Spinal cord (tissue), 10 donors: ENCODE data around the gene LRRC37A3. TPM values are rescaled to one million over a fixed set of nuclear protein-coding genes. Genes with fewer than 3 reads are reported as not detected.
"Not testable (repeated sequence)": the region's sequence is repeated elsewhere in the genome, so short reads cannot be mapped to it uniquely, and the experiment has no call there.

Experiments
- DNase-seq, 6 donors: peaks; one replicate each; pipeline versions ENCODE4 v3.0.0 to v3.0.0-alpha.2; 2013 to 2015; ENCODE audit warnings: low spot score in 6 of 6, low read depth in 4 of 6
- H3K27ac ChIP-seq: one replicate; pipeline ENCODE4 v1.5.1; 2013; ENCODE audit warnings: low read depth, low read length, control low read depth
- H3K27me3 ChIP-seq: one replicate; pipeline ENCODE4 v1.6.1; 2013; ENCODE audit warnings: low read length; ENCODE audit not compliant: control insufficient read depth, insufficient read depth
- H3K36me3 ChIP-seq: one replicate; pipeline ENCODE4 v1.6.1; 2013; ENCODE audit warnings: low read length; ENCODE audit not compliant: control insufficient read depth, insufficient read depth
- H3K4me1 ChIP-seq: one replicate; pipeline ENCODE4 v1.6.1; 2013; ENCODE audit warnings: low read length; ENCODE audit not compliant: control insufficient read depth, insufficient read depth
- H3K4me3 ChIP-seq: one replicate; pipeline ENCODE4 v1.5.1; 2013; ENCODE audit warnings: low read depth, low read length, control low read depth
- H3K9me3 ChIP-seq: one replicate; pipeline ENCODE4 v1.6.1; 2013; ENCODE audit warnings: low read length; ENCODE audit not compliant: control insufficient read depth, insufficient read depth
- WGBS: methylation state at CpG from one replicate; pipeline ENCODE4 v1.1.5; 2013; ENCODE audit warnings: missing lambda C conversion rate; ENCODE audit not compliant: insufficient coverage; 5-methylcytosine and 5-hydroxymethylcytosine counted together
- polyA plus RNA-seq, 2 donors: library from polyadenylated mRNA; unstranded; fragments of 120-200 nt; gene quantifications; one replicate each; pipeline ENCODE4 v1.2.1, GENCODE V29; 2013; ENCODE audit not compliant: insufficient read length in 2 of 2
- total RNA-seq, 2 donors: library from RNA; depleted of rRNA in 1 of 2; stranded (reverse); fragments of 120-200 nt in 1 of 2; fragments of >200 nt in 1 of 2; gene quantifications; one replicate each; pipeline versions ENCODE4 v1.2.3 to v1.2.4, GENCODE V29; 2013 to 2014
- donor health status: healthy.

The LRRC37A3 gene
- total and polyA plus RNA-seq, 4 donors: 18.4 to 63.4 (median 40.9) TPM

DNA sequence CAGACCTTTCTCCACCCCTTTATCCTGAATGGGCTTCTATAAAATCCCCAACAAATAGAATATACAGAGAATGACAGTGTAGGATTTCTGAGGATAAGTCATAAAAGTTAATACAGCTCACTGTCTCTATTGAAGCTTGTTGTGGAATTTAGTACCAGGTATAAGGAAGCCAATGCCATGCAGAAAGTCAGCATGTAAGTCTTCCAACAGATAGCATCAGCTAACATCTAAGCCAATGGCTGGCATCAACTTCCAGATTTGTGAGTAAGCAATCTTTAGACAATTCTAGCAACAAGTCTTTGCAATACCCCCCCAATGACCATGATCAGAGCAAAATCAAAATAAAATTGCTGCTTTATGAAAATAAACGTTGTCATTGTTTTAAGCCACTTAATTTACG lies 22.5 kb upstream of the LRRC37A3 start:
- no peak overlapping the region for H3K27ac ChIP-seq
- H3K27me3 ChIP-seq: no peaks in the 10 kb centered on the region
- 75% methylated on average over 2 of the region's 2 CpGs for WGBS
- no peak overlapping the region for H3K4me3 ChIP-seq
- H3K4me1 ChIP-seq: no peaks in the 10 kb centered on the region
- no peaks in the 10 kb centered on the region for H3K9me3 ChIP-seq
- no peaks in the 10 kb centered on the region for H3K36me3 ChIP-seq
- no peak for DNase-seq

DNA sequence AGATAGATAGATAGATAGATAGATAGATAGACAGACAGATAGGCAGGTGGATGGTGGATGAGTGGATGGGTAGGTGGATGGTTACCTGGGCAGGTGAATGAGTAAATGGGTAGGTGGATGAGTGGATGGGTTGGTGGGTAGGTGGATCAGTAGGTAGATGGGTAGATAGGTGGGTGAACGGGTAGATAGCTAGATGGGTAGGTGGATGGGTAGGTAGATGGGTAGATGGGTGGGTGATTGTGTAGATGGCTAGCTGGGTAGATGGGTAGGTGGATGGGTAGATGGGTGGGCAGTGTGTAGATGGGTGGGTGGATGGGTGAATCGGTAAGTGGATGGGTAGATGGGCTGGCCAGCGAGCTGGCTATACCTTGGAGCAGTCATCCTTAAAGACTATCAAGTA lies 21.8 kb upstream of the LRRC37A3 start:
- Histone ChIP-seq H3K4me3 (no peak overlapping the region), H3K4me1 (no peaks in the 10 kb centered on the region), H3K9me3 (no peaks in the 10 kb centered on the region), H3K36me3 (no peaks in the 10 kb centered on the region), H3K27me3 (no peaks in the 10 kb centered on the region), H3K27ac (no peak overlapping the region)
- no peak for DNase-seq
- WGBS: 97% methylated on average over 3 of the region's 3 CpGs

DNA sequence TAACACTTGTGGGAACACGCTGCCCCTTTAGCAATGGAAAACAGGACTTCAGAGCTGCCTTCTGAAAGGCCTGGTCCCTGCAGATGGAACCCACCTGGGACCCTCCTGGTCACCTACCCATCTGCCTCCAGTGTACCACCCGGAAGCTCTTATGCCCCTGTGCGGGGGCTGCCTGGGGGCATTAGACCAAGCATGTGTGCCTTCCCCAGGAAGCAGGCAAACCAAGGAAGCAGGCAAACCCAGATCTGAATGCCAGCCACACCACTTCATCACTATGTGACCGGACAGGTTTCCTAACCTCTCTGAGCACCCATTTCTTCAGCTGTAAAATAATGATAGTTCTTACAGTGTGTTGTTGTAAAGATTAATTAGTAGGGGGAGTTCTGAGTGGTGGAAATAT lies 20.8 kb upstream of the LRRC37A3 start:
- Histone ChIP-seq H3K27me3 (no peaks in the 10 kb centered on the region), H3K4me3 (no peak overlapping the region), H3K27ac (no peak overlapping the region), H3K36me3 (no peaks in the 10 kb centered on the region), H3K4me1 (no peaks in the 10 kb centered on the region), H3K9me3 (no peaks in the 10 kb centered on the region)
- no peak for DNase-seq
- WGBS: 96% methylated on average over 3 of the region's 4 CpGs

DNA sequence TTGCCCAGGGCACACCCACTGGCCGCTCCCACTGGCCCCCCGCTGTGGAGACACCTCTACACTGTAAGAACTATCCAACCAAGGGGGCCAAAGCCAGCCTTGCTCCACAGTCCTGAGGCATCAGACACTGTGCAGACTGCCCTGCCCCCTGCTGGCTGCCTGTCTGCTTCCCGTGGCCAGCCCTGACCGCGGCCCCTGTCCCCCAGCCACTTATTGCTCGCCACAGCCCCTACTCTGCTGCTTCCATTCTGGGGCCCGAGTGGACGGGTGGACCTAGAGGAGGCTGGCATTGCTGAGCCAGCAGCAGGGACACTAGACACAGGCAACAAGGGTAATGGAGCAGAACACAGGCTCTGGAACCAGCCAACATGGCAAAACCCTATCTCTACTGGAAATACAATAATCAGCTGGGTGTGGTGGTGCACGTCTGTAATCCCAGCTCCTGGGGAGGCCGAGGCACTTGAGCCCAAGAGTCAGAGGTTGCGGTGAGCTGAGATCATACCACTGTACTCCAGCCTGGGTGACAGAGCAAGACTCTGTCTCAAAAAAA lies 19.7 kb upstream of the LRRC37A3 start:
- no peak overlapping the region for H3K27ac ChIP-seq
- WGBS: 37% methylated on average over 8 of the region's 11 CpGs
- H3K9me3 ChIP-seq: no peaks in the 10 kb centered on the region
- no peaks in the 10 kb centered on the region for H3K4me1 ChIP-seq
- H3K4me3 ChIP-seq: no peak overlapping the region
- no peaks in the 10 kb centered on the region for H3K27me3 ChIP-seq
- DNase-seq: no peak
- H3K36me3 ChIP-seq: peaks cover 2% of the 10 kb centered on the region

DNA sequence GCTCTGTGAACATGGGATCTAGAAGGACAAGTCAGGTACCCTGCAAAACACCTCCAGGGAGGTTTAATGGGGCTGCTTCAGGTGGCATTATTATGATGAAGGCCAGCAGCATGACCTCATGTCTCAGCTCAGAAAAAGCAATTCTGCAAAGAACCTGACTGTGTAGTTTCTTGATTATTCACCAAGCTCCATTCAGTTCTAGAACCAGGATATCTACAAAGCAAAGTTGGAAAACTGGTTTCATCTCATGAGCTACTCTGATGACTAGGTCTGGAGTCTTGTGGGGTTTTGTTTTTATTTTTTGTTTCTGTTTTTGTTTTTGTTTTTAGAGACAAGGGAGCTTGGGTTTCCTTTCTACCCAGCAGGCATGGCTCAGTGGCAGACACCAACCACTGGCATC lies 19.0 kb upstream of the LRRC37A3 start:
- Histone ChIP-seq H3K4me1 (no peaks in the 10 kb centered on the region), H3K9me3 (no peaks in the 10 kb centered on the region), H3K27ac (no peak overlapping the region), H3K4me3 (no peak overlapping the region), H3K27me3 (no peaks in the 10 kb centered on the region), H3K36me3 (peaks cover 2% of the 10 kb centered on the region)
- DNase-seq: no peak

- 94% methylated on average over 8 of the region's 10 CpGs for WGBS
- no peak for DNase-seq
- no peaks in the 10 kb centered on the region for H3K27me3 ChIP-seq
Measured at GRCh38 chr17:64936117-64936516, 16.8 kb upstream of the LRRC37A3 start.

GRCh38 chr17:64934284-64934778 lies 15.1 kb upstream of the LRRC37A3 start:
- 87% methylated on average over 6 of the region's 6 CpGs for WGBS
- H3K27ac ChIP-seq, H3K27me3 ChIP-seq, DNase-seq, H3K4me3 ChIP-seq, H3K9me3 ChIP-seq, H3K4me1 ChIP-seq, H3K36me3 ChIP-seq: not testable (repeated sequence)

More at GRCh38 chr17:64936117-64936516, 16.8 kb upstream of the LRRC37A3 start:
- H3K4me3 ChIP-seq: no peak overlapping the region
- no peaks in the 10 kb centered on the region for H3K9me3 ChIP-seq
- H3K27ac ChIP-seq: no peak overlapping the region
- no peaks in the 10 kb centered on the region for H3K4me1 ChIP-seq
- H3K36me3 ChIP-seq: peaks cover 2% of the 10 kb centered on the region

DNA sequence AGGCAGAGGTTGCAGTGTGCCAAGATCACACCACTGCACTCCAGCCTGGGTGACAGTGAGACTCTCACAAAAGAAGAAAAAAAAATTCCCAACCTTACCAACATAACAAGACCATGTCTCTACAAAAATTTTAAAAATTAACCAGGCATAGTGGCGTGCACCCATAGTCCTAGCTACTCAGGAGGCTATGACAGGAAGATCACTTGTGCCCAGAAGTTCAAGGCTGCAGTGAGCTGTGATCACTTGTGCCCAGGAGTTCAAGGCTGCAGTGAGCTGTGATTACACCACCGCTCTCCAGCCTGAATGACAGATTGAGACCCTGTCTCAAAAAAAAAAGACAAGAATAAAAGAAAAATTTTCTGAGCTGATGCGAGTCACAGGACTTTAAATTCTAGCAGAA lies 13.6 kb upstream of the LRRC37A3 start:
- not testable (repeated sequence) for H3K27ac ChIP-seq, H3K36me3 ChIP-seq, H3K4me3 ChIP-seq, H3K27me3 ChIP-seq, H3K9me3 ChIP-seq, DNase-seq, H3K4me1 ChIP-seq
- 75% methylated on average over 1 of the region's 3 CpGs for WGBS

- DNase-seq, H3K9me3 ChIP-seq, H3K4me3 ChIP-seq, H3K36me3 ChIP-seq, H3K27ac ChIP-seq, H3K4me1 ChIP-seq, H3K27me3 ChIP-seq: not testable (repeated sequence)
- 79% methylated on average over 5 of the region's 7 CpGs for WGBS
Measured at GRCh38 chr17:64930374-64930773, 11.1 kb upstream of the LRRC37A3 start.

- no CpG with 5 or more reads among the region's 6 CpGs for WGBS
Measured at GRCh38 chr17:64929419-64930209, 10.3 kb upstream of the LRRC37A3 start.

More at GRCh38 chr17:64929419-64930209, 10.3 kb upstream of the LRRC37A3 start:
- not testable (repeated sequence) for H3K9me3 ChIP-seq, H3K27me3 ChIP-seq, H3K36me3 ChIP-seq, DNase-seq, H3K4me1 ChIP-seq, H3K4me3 ChIP-seq, H3K27ac ChIP-seq
